ENCODE measurements around the gene PCDH9. TPM values are rescaled to one million over a fixed set of nuclear protein-coding genes. Genes with fewer than 3 reads are reported as not detected.

PCDH9 gene
- total RNA-seq, 1 experiment from 2014 or later: 10.1 TPM

GRCh38 chr13:66399873-66400272, 830.3 kb downstream of the PCDH9 start:
- no TSS peak for BruUV-seq (replicated peaks)
- Mint-ChIP-seq H3K9me3 (ENCODE audit: unreplicated experiment) (no peaks in the 10 kb centered on the region), H3K36me3 (ENCODE audit: insufficient read depth, unreplicated experiment) (no peaks in the 10 kb centered on the region), H3K4me1 (ENCODE audit: insufficient read depth, unreplicated experiment) (peaks cover 21% of the 10 kb centered on the region), H3K27ac (ENCODE audit: low read depth, unreplicated experiment) (no peak overlapping the region), H3K4me3 (ENCODE audit: unreplicated experiment) (no peak overlapping the region), H3K27me3 (ENCODE audit: insufficient read depth, unreplicated experiment) (no peaks in the 10 kb centered on the region)
- no peak for DNase-seq (ENCODE audit: unreplicated experiment)
- ChIA-PET POLR2A (no interaction called here), CTCF (no interaction called here)
- intact Hi-C loops (cut with micrococcal nuclease): no loop called here
- TF ChIP-seq, protein P1, sequence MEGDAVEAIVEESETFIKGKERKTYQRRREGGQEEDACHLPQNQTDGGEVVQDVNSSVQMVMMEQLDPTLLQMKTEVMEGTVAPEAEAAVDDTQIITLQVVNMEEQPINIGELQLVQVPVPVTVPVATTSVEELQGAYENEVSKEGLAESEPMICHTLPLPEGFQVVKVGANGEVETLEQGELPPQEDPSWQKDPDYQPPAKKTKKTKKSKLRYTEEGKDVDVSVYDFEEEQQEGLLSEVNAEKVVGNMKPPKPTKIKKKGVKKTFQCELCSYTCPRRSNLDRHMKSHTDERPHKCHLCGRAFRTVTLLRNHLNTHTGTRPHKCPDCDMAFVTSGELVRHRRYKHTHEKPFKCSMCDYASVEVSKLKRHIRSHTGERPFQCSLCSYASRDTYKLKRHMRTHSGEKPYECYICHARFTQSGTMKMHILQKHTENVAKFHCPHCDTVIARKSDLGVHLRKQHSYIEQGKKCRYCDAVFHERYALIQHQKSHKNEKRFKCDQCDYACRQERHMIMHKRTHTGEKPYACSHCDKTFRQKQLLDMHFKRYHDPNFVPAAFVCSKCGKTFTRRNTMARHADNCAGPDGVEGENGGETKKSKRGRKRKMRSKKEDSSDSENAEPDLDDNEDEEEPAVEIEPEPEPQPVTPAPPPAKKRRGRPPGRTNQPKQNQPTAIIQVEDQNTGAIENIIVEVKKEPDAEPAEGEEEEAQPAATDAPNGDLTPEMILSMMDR (IDR thresholded peaks at IDR 0.05; ENCODE audit: unreplicated experiment): no peak

GRCh38 chr13:66397133-66397532, 833.0 kb downstream of the PCDH9 start:
- H3K27me3 Mint-ChIP-seq (ENCODE audit: insufficient read depth, unreplicated experiment): no peaks in the 10 kb centered on the region
- TF ChIP-seq, protein P1 (IDR thresholded peaks at IDR 0.05; ENCODE audit: unreplicated experiment): no peak
- H3K4me1 Mint-ChIP-seq (ENCODE audit: insufficient read depth, unreplicated experiment): peaks cover 11% of the 10 kb centered on the region
- BruUV-seq (replicated peaks): no TSS peak
- intact Hi-C loops (cut with micrococcal nuclease): no loop called here
- POLR2A ChIA-PET: interaction anchor here (1.6 kb wide), 1 partner anchor 32 kb away, joined by 3 read pairs; no protein-coding TSS in a partner anchor
- no peak for DNase-seq (ENCODE audit: unreplicated experiment)
- CTCF ChIA-PET: no interaction called here
- no peak overlapping the region for H3K4me3 Mint-ChIP-seq (ENCODE audit: unreplicated experiment)
- H3K36me3 Mint-ChIP-seq (ENCODE audit: insufficient read depth, unreplicated experiment): no peaks in the 10 kb centered on the region
- H3K9me3 Mint-ChIP-seq (ENCODE audit: unreplicated experiment): no peaks in the 10 kb centered on the region
- no peak overlapping the region for H3K27ac Mint-ChIP-seq (ENCODE audit: low read depth, unreplicated experiment)

- Mint-ChIP-seq H3K4me3 (ENCODE audit: unreplicated experiment) (no peak overlapping the region), H3K9me3 (ENCODE audit: unreplicated experiment) (peaks cover 7% of the 10 kb centered on the region), H3K27me3 (ENCODE audit: insufficient read depth, unreplicated experiment) (no peaks in the 10 kb centered on the region), H3K4me1 (ENCODE audit: insufficient read depth, unreplicated experiment) (no peaks in the 10 kb centered on the region), H3K36me3 (ENCODE audit: insufficient read depth, unreplicated experiment) (no peaks in the 10 kb centered on the region), H3K27ac (ENCODE audit: low read depth, unreplicated experiment) (no peak overlapping the region)
- intact Hi-C loops (cut with micrococcal nuclease): no loop called here
- no peak for DNase-seq (ENCODE audit: unreplicated experiment)
- TF ChIP-seq, protein P1 (IDR thresholded peaks at IDR 0.05; ENCODE audit: unreplicated experiment): no peak
- CTCF ChIA-PET: interaction anchor here (1.2 kb wide), 1 partner anchor 15 kb away, joined by 3 read pairs; no protein-coding TSS in a partner anchor
- no TSS peak for BruUV-seq (replicated peaks)
- POLR2A ChIA-PET: no interaction called here
These were observed 838.8 kb downstream of the PCDH9 start for GRCh38 chr13:66391322-66391721.

GRCh38 chr13:66378894-66379293, 851.2 kb downstream of the PCDH9 start:
- no peak for DNase-seq (ENCODE audit: unreplicated experiment)
- H3K27ac Mint-ChIP-seq (ENCODE audit: low read depth, unreplicated experiment): no peak overlapping the region
- H3K36me3 Mint-ChIP-seq (ENCODE audit: insufficient read depth, unreplicated experiment): no peaks in the 10 kb centered on the region
- TF ChIP-seq, protein P1 (IDR thresholded peaks at IDR 0.05; ENCODE audit: unreplicated experiment): no peak
- CTCF ChIA-PET: interaction anchor here (0.6 to 0.7 kb wide), 2 partner anchors 741 to 1292 kb away, joined by 3 to 5 read pairs; no protein-coding TSS in a partner anchor
- H3K27me3 Mint-ChIP-seq (ENCODE audit: insufficient read depth, unreplicated experiment): no peaks in the 10 kb centered on the region
- H3K4me3 Mint-ChIP-seq (ENCODE audit: unreplicated experiment): no peak overlapping the region
- intact Hi-C loops (cut with micrococcal nuclease): no loop called here
- no peaks in the 10 kb centered on the region for H3K4me1 Mint-ChIP-seq (ENCODE audit: insufficient read depth, unreplicated experiment)
- BruUV-seq (replicated peaks): no TSS peak
- no peaks in the 10 kb centered on the region for H3K9me3 Mint-ChIP-seq (ENCODE audit: unreplicated experiment)
- POLR2A ChIA-PET: no interaction called here

Data from MCF 10A (cell line).